Lung (tissue), 12 donors: ENCODE data around the gene ZNF280B. TPM values are rescaled to one million over a fixed set of nuclear protein-coding genes. Genes with fewer than 3 reads are reported as not detected.

Experiments used
- ATAC-seq: fragments of 200-7000 bp; cut with Tn5 transposase; one replicate; pipeline ENCODE4 v1.9.1; 2020; ENCODE audit warnings: moderate number of reproducible peaks; ENCODE audit not compliant: insufficient read depth, low FRiP score
- DNase-seq, 3 donors: peaks; one replicate each; pipeline ENCODE4 v3.0.0-alpha.2; 2013 to 2017
- H3K27ac ChIP-seq, 2 donors: one replicate each; pipeline ENCODE4 v1.5.1; 2013; ENCODE audit warnings: mild to moderate bottlenecking in 2 of 2, moderate library complexity in 2 of 2, control low read depth in 1 of 2, inconsistent platforms in 1 of 2, low read depth in 1 of 2, low read length in 1 of 2
- H3K27me3 ChIP-seq, 3 donors: one replicate each; pipeline ENCODE4 v1.5.1; 2013; ENCODE audit warnings: low read length in 2 of 3; ENCODE audit not compliant: control insufficient read depth in 3 of 3, insufficient read depth in 3 of 3
- H3K36me3 ChIP-seq, 4 donors: one replicate each; pipeline ENCODE4 v1.5.1; 2013; ENCODE audit warnings: low read length in 4 of 4, mild to moderate bottlenecking in 1 of 4, moderate library complexity in 1 of 4; ENCODE audit not compliant: control insufficient read depth in 4 of 4, insufficient read depth in 4 of 4
- H3K4me1 ChIP-seq, 5 donors: one replicate each; pipeline ENCODE4 v1.5.1; 2013; ENCODE audit warnings: low read length in 5 of 5, mild to moderate bottlenecking in 2 of 5, moderate library complexity in 1 of 5; ENCODE audit not compliant: control insufficient read depth in 5 of 5, insufficient read depth in 5 of 5
- H3K4me3 ChIP-seq: one replicate; pipeline ENCODE4 v1.5.1; 2013; ENCODE audit warnings: mild to moderate bottlenecking, control low read depth, moderate library complexity
- H3K9ac ChIP-seq, 2 donors: one replicate each; pipeline ENCODE4 v1.5.1; 2013; ENCODE audit warnings: low read length in 2 of 2, control low read depth in 1 of 2; ENCODE audit not compliant: insufficient read depth in 1 of 2
- H3K9me3 ChIP-seq, 4 donors: one replicate each; pipeline ENCODE4 v1.5.1; 2013; ENCODE audit warnings: low read length in 3 of 4, mild to moderate bottlenecking in 1 of 4, moderate library complexity in 1 of 4; ENCODE audit not compliant: control insufficient read depth in 4 of 4, insufficient read depth in 3 of 4
- WGBS, 2 donors: extraction: QIAGEN DNeasy Blood & Tissue Kit; methylation state at CpG; one replicate each; pipeline ENCODE4 v1.1.7; 2013; 5-methylcytosine and 5-hydroxymethylcytosine counted together
- polyA plus RNA-seq, 2 donors: library from polyadenylated mRNA; stranded (reverse); fragments of 200-250 nt; gene quantifications; one replicate each; pipeline ENCODE4 v1.2.1, GENCODE V29; 2013
- total RNA-seq, 2 donors: library from RNA; depleted of rRNA in 1 of 2; stranded (reverse); fragments of >200 nt in 1 of 2; gene quantifications; one replicate each; pipeline ENCODE4 v1.2.1, GENCODE V29; 2014 to 2021
- TF ChIP-seq, protein P1 (sequence below): IDR thresholded peaks from 2 replicates; pipeline ENCODE4 v1.5.1; 2012; ENCODE audit warnings: mild to moderate bottlenecking; ENCODE audit errors: control extremely low read depth, extremely low read depth
- donor health status: control.
- donor health status: control.
- donor health status: Bipolar disorder and iron deficiency.
- donor health status: healthy.
- donor health status: DM: yes; HTN: yes; CAD: no.

Gene ZNF280B
- total and polyA plus RNA-seq, 4 donors: 0.11 to 0.97 (median 0.31) TPM

DNA sequence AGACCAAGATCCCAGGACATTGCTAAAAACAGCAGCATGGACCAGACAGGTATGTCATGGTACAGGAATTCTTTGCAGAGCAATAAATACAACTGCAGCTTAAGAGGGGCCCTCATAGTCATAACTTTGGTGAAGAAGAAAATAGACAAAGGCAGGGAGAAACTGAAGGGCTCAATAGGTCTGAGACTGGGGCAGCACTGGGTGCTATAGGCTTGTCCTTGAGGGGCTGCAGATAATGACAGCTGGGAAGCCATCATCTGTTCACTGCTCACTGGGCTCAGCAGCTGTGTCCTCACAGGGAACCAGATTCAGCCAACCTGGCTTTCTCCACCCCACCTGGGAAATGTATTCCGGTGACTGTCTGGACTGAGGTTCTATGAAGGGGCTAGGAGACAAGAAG, 68.4 kb downstream of the ZNF280B start:
- H3K27ac ChIP-seq: no peak overlapping the region
- peaks cover 0 to 4% (median 0%) of the 10 kb centered on the region in 4 donors for H3K9me3 ChIP-seq
- DNase-seq: no peak
- no peak overlapping the region for H3K4me3 ChIP-seq
- H3K4me1 ChIP-seq: no peaks in the 10 kb centered on the region
- no peak overlapping the region for H3K9ac ChIP-seq
- WGBS, 2 donors: 81 to 92% methylated on average over 1 of the region's 1 CpG
- no peaks in the 10 kb centered on the region for H3K27me3 ChIP-seq
- TF ChIP-seq, protein P1, sequence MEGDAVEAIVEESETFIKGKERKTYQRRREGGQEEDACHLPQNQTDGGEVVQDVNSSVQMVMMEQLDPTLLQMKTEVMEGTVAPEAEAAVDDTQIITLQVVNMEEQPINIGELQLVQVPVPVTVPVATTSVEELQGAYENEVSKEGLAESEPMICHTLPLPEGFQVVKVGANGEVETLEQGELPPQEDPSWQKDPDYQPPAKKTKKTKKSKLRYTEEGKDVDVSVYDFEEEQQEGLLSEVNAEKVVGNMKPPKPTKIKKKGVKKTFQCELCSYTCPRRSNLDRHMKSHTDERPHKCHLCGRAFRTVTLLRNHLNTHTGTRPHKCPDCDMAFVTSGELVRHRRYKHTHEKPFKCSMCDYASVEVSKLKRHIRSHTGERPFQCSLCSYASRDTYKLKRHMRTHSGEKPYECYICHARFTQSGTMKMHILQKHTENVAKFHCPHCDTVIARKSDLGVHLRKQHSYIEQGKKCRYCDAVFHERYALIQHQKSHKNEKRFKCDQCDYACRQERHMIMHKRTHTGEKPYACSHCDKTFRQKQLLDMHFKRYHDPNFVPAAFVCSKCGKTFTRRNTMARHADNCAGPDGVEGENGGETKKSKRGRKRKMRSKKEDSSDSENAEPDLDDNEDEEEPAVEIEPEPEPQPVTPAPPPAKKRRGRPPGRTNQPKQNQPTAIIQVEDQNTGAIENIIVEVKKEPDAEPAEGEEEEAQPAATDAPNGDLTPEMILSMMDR: no peak
- no peak for ATAC-seq
- H3K36me3 ChIP-seq: no peaks in the 10 kb centered on the region

Other genes with a start within 250 kb of the ZNF280B start
- gene ZNF280A, start 11.5 kb upstream of the ZNF280B start, total RNA-seq: not detected
- gene ZNF280A, start 11.5 kb upstream of the ZNF280B start, polyA plus RNA-seq: not detected
- 1 to 10 TPM in 1 of 2 donors, not detected in 1; 1.5 TPM for gene PRAME, start 50.5 kb upstream of the ZNF280B start, total RNA-seq
- gene PRAME, start 50.5 kb upstream of the ZNF280B start, polyA plus RNA-seq: under 1 TPM in 1 of 2 donors, not detected in 1; 0.02 TPM
- under 1 TPM in 1 of 2 donors, not detected in 1; 0.80 TPM for gene GGTLC2, start 135.9 kb upstream of the ZNF280B start, total RNA-seq
- 1 to 10 TPM in 1 of 2 donors, under 1 TPM in 1; 0.56 to 7.0 TPM for gene GGTLC2, start 135.9 kb upstream of the ZNF280B start, polyA plus RNA-seq